GM18511 (cell line): ENCODE results near the gene HOXA10.

Experiments
- ATAC-seq: cut with Tn5 transposase; IDR thresholded peaks from one replicate; pipeline ENCODE4 v1.9.1; 2021; ENCODE audit warnings: mild to moderate bottlenecking, moderate library complexity; ENCODE audit not compliant: unreplicated experiment

HOXA10 gene

GRCh38 chr7:27132978-27133377 lies 41.1 kb downstream of the HOXA10 start:
- no peak for ATAC-seq

GRCh38 chr7:27132214-27132613 lies 41.9 kb downstream of the HOXA10 start:
- no peak for ATAC-seq

DNA sequence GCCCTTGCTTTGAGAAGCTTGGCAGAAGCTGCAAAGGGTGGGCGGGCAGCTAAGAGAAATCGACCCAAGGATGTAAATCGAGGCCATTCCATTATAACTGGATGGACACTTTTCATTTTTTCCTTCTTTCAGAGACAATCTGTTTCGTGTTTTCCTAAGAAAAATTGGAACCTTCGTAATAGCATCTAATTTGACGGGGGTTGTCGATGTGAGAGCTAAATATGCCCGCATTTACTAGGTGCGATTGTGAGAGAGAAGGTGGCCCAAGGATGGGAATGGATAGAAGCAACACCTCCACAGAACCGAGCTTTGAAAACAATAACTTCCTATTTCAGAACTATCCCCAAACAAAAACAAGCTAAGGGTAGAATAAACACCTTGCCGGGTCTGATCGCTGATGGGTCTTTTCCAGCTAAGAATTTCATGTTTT lies 42.7 kb downstream of the HOXA10 start:
- no peak for ATAC-seq

DNA sequence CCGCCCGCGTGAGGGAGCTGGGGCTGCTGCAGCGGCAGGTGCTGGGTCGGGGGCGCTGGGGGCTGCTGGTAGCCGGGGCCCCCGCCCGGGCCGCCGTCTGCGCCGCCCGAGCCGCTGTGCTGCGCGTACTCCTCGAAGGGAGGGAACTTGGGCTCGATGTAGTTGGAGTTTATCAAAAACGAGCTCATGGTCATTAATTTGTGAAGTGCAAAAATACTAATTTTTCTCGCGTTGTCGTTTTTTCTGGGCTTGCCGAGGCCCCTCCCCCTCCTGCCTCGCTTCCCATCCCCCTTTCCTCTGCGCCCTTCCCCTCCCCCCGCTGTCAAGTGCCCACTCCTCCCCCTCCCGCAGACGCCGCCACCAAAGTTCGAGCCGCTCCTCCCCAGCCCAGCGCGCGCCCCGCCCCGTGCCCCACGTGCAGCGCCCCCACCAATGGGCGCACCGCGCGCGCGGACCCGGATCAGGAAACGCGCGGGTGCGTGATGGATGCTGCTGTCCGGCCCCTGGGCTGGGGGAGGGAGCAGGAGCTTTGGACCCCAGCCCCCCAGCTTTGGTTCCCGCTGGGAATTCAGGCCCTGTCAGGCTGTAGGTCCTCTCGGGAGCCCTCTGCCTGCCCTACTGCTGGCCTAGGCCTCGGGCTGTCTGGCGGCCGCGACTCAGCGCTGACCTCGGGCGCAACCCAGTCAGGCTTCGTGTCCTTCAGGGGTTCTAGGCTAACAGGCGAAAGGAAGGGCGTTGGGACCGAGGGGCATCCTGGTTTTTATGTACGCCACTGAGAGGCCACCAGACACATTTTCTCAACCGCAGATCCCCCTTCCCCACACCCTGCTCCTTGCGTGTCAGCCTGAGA lies 43.4 kb downstream of the HOXA10 start, which contains the start of gene HOXA4:
Gene HOXA4 (minus strand): TSS at position 218 of the 850 bp plus-strand sequence. CDS start 24 bp downstream, at position 194.
- peak; percentile 89 for ATAC-seq

DNA sequence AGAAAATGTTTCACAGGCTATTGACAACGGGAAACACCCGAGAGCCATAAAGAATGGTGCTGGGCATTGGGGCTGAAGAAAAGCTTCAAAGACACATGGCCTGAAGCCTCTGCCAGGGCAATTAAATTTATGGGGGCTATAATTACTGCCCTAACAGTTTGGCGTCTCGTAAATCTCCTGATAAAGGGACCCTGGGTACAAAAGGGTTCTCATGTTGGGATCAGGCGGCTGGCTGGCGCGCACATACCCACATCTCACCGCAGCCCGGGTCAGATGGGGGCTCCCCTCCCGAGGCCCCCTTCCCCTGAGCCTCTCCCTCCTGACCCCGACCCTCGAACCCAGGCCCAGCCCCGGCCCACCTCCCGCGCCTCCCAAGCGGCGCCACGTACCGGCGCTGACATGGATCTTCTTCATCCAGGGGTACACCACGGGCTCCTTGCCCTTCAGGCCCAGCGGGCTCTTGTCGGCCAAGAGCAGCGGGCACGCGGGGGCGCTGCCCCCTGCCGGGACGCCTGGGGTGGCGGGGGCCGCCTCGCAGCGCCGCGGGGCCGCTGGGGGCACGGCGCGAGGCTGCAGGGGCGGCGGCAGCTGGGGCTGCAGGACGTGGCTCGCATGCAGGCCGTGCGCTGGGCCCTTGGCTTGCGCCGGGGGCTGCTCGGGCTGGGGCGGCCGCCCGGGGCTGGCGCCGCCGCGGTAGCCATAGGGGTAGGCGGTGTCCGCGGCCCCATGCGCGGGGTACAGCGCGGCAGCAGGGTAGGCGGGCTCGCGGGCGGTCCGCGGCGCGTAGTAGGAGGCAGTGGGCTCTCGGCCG lies 44.2 kb downstream of the HOXA10 start:
- ATAC-seq = peak; percentile 22

DNA sequence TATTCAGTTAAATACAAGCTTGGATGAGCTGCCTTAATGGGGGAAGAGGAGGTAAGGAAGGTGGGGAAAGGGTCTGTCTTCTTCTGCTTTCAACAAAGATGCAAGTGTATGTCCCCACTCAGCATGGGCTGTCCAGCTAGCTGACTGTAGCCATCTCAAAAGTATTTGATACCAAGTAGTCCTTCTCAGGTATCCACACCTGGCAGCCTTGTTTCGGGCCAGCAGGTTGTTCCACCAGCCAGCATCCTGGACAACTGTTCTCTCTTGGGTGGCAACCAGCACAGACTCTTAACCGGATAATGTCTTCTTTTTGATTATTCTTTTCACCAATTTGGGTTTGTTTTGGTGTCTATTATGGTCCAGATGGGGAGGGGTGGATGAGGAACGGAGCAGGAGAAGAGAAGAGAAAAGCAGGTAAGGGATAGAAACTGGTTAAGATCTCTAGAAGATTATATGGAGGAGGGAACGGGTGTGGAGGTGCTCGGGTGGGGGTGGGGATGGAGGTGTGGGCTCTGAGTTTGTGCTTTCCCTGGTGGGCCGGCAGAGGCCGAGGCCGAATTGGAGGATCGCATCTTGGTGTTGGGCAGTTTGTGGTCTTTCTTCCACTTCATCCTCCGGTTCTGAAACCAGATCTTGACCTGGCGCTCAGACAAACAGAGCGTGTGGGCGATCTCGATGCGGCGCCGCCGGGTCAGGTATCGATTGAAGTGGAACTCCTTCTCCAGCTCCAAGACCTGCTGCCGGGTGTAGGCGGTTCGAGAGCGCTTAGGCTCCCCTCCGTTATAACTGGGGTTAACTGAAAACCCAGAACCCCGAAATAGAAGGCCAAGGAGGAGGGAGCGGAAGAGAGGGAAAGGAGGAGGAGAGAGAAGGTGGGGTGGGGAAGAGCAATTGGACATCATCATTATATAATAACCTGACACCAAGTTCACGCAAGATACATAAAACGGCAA lies 45.1 kb downstream of the HOXA10 start:
- ATAC-seq = no peak

- no peak for ATAC-seq
Measured at GRCh38 chr7:27128034-27128433, 46.1 kb downstream of the HOXA10 start.

GRCh38 chr7:27126596-27127327 lies 47.4 kb downstream of the HOXA10 start:
- ATAC-seq = no peak

- ATAC-seq = no peak
Measured at GRCh38 chr7:27125986-27126394, 48.1 kb downstream of the HOXA10 start.

DNA sequence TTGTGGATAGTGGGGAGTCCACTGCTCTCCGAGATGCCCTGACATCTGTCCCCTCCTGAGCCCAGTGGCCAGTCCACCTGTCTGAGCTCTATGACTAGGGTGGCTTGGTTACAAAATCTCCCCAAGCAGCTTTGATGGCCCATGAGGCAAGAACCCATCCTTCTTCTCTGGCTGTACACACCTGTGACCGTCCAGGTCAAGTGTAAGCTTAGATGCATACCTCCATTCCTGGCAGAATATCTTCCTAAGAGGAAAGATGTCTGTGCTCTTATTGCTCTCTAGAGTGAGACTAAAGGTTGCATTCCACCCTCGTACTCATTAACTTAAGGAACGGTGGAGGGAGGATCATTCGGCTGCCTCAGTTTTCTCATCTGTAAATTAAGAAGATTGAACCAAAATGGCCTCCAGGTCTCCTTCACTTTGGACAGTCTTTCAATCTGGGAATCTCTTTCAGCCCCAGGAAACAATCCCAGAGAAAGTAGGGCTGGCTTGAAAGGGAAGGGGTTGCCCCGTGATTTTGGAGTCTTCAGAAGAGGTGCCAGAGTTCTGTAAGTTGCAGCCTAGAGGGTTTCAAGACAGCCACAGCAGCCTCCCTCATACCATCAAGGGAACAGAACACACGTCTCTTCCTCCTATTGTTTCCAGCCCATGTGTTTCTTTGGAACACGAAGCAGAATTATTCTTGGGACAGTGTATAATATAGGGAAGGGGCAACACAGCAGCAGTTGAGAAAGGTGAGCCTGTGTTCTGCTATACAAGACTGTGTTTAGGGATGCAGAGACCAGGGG lies 49.0 kb downstream of the HOXA10 start:
- no peak for ATAC-seq

DNA sequence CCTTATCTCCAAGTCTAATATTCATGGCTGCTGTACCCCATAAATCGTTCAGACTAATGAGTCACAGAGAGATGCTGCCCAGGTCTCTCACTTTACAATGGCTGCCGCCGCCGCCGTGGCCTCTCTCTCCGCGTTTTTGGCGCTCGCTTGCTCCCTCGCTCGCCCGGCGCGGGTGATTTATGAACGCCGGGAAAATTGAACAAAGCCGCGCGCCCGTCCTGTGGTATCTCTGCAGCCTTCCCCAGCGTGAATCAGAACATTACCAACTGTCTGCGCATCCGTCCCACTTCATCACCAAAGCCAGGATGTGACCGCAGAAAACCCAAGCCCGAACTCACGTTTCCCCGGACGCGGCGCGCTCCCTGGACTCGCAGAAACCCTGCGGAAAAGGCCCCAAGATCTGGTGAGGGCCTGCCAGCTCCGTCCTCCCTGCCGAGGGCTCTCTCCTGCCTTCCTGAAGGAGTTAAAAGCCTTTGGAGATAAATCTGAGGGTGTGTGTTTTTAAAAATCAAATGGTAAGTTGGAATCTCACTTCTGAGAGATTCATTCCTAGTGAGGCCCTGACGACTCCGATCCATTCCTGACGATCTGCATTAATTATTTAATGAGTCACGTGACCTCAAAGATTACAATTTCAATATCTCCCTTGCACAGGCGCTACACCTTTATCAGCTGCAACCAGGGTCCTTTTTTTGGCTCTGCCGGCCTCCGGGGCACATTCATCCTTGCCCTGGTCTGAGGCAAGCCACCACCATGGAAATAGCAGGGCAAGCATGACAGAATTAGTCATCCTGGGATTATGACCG lies 49.8 kb downstream of the HOXA10 start:
- no peak for ATAC-seq

- ATAC-seq = no peak
Measured at GRCh38 chr7:27123477-27124053, 50.6 kb downstream of the HOXA10 start.

DNA sequence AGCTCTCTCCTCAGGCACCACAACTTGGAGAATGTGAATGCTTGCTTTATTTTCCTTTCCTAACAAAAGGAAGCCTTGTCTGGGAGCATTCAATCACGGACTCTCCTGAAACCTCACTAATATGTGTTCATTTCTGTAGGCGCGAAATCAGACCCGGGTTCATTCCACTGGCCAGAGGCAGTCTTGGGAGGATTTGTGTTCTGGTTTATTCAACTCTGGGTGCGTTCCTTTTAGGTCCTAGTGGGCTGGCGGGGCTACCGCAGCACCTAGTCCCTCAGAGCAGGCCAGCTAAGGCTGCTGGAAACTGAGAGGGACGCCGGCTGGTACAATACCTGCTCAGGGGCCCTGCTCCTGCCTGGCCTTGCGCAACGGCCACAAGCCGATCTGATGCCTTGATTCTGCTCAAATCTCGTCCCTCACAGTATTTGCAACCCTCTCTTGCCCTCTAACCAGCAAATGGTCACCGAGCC lies 51.1 kb downstream of the HOXA10 start:
- no peak for ATAC-seq

GRCh38 chr7:27122077-27122910 lies 51.8 kb downstream of the HOXA10 start:
- no peak for ATAC-seq

GRCh38 chr7:27121684-27122076 lies 52.4 kb downstream of the HOXA10 start:
- ATAC-seq = no peak
